GM12872 (cell line): ENCODE measurements around the gene SLC37A1.

Experiments used
- TF ChIP-seq, protein P1 (sequence below): IDR thresholded peaks from 3 replicates; pipeline ENCODE4 v1.5.1; 2011; ENCODE audit warnings: low read depth, mild to moderate bottlenecking, low read length, moderate library complexity; ENCODE audit not compliant: insufficient read depth

SLC37A1 gene

DNA sequence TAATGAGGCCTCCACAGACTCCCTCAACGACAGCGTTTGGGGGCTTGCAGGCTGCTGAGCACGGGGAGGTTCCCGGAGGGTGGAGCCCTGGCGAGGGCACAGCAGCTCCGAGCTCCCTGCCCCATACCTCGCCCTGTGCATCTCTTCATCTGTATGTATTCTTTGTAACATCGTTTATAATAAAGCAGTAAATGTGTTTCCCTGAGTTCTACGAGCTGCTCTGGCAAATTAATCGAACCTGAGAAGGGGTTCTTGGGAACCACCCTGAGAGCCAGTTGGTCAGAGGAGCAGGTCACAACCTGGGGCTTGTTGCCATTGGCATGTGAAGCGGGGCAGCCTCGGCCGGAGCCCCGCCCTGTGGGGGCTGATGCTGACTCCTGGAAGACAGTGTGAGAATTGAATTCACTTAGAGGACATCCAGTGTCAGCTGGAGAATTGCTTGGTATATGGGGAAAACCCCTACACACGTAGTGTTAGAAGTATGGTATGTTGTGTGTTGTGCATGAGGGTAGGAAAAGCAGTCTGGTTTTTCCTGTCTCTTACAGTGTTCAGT, 11.5 kb downstream of the SLC37A1 start:
- TF ChIP-seq, protein P1, sequence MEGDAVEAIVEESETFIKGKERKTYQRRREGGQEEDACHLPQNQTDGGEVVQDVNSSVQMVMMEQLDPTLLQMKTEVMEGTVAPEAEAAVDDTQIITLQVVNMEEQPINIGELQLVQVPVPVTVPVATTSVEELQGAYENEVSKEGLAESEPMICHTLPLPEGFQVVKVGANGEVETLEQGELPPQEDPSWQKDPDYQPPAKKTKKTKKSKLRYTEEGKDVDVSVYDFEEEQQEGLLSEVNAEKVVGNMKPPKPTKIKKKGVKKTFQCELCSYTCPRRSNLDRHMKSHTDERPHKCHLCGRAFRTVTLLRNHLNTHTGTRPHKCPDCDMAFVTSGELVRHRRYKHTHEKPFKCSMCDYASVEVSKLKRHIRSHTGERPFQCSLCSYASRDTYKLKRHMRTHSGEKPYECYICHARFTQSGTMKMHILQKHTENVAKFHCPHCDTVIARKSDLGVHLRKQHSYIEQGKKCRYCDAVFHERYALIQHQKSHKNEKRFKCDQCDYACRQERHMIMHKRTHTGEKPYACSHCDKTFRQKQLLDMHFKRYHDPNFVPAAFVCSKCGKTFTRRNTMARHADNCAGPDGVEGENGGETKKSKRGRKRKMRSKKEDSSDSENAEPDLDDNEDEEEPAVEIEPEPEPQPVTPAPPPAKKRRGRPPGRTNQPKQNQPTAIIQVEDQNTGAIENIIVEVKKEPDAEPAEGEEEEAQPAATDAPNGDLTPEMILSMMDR: no peak

DNA sequence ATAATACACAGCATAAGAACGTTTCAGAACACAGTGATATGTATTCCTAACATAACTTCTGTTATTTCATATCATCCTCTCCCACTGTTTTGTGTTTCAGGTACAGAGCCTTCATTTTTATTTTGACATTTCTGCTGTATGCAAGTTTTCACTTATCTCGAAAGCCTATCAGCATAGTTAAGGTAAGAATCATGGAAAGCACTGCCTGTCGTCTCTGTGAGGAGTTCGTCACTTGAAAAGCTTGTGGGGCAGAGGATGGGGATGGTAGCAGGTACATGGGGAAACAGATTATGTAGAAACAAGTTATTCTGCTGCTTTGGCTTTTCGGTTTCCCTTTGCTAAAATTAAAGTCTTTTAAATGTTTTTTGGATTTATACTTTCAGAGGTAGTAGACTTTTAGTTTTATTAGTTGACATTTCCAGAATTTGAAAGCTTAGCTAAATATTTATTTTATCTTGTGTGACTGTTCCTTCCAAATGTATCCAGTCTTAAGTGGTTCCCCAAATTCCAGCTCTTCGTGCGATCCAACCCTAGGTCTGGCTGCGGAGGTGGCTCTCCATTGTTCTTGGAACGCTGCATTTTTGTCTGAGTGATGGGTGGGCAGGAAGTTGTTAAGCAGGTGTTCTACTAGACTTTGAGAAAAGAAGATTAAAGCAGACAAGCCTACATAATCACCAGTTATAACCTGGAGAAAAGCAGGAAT, 12.2 kb downstream of the SLC37A1 start:
- TF ChIP-seq, protein P1: no peak

DNA sequence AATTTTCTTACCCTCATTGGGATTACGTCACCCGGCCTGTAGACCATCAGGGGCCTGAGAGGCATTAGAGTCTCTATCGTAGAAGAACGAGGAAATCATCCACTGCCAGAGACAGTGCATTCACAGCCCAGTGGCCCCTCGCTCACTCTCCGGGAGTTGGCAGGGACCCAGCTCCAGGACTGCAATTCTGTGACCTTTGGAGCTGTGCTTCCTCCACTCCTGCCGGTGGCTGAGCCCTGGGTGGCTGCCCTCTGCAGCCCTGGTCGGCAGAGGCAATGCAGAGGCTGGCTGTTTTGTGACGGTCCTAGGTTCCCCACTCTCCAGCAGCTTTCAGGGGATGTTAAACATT, 12.7 kb downstream of the SLC37A1 start:
- TF ChIP-seq, protein P1: no peak

DNA sequence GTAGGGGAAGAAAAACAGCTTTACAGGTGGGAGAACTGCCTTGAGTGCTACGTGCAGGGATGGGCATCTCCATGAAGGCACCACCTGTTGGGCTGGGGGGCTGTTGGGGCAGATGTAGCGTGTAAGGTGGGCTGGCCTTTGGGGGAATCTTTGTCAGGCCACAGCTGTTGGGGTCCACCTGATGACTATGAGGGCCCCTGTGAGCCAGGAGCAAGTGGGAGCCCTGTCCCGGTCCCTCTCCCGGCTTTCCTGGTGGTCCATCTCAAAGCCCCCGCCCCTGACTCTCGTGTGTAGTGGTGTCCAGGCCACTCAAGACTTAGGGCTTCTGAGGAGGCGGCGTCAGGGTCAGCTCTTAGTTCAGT, 13.5 kb downstream of the SLC37A1 start:
- TF ChIP-seq, protein P1: no peak

DNA sequence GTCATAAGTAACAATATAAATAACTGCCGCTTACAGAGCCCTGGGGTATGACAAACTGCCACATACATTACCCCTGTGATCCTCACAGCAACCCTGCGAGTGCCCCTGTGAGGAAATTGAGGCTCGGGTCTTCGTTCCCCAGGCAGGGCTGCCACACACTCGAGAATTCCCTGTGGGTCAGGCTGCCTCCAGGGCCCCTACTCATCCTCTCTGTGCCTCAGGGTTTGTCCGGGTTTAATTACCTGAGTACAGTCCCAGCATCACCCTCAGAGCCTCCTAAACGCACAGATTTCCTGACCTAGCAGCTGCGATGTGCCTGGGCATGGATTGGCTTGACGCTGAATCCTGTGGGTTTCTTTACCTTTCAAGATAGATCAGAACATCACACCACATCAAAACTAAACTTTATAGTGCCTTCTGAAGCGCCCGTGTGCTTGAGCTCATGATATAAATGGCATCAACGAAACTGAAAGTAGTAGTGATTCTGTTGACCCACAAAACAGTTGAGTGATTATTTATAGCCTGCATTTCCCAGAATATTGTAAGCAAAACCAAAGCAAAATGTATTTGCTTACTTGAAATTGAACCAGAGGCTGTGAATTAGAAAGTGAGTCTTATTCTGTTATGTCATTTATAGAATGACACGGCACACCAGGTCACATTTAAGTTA, 14.0 kb downstream of the SLC37A1 start:
- TF ChIP-seq, protein P1: no peak

DNA sequence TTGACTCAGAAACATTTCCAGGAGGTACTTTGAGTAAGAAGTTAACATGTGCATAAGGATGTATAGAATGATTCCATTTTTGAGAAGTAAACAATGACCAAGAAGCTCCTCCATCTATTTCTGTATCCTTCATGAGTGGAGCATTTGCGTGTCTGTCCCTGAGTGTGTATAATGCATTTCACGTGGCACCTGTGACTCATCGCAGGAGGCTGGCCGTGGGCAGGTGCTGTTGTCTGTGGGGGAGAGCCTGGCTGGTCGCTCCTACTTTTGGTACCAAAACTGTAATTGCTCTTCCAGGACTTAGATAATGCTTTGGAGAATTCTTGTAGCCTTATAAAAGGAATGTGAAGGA, 16.5 kb downstream of the SLC37A1 start:
- TF ChIP-seq, protein P1: no peak

DNA sequence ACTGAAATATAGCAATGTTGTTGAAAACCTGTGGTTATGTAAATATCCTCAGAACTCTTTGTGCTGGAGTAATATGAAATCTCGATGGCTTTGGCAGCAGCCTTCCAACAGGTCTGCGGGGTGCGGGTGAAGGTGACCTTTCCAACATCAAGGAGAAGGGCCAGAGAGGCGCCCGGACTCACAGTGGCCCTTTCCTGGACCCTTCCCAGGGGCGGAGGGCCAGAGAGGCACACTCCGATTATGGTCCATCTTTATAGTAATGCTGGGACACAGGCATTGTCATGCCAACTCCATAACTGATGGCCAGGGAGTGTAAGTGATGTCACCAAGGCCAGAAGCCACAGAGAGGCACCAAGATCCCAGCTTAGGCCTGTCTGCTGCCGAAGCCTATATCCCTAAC, 18.1 kb downstream of the SLC37A1 start:
- TF ChIP-seq, protein P1: no peak
